NB4 (cell line): ENCODE data around the gene SMCHD1.

Experiments used
- CTCF ChIP-seq: IDR thresholded peaks from one replicate; pipeline ENCODE4 v1.5.1; 2012; ENCODE audit warnings: low read depth, low read length
- MAX ChIP-seq: IDR thresholded peaks from 2 replicates; pipeline ENCODE4 v1.6.1; 2011; ENCODE audit warnings: low read depth, low read length
- POLR2A ChIP-seq: IDR thresholded peaks from 2 replicates; pipeline ENCODE4 v1.6.1; 2011; ENCODE audit warnings: mild to moderate bottlenecking; ENCODE audit not compliant: insufficient read length; ENCODE audit errors: extremely low read depth

GRCh38 chr18:2792395-2792794, 136.9 kb downstream of the SMCHD1 start:
- no peak for TF ChIP-seq CTCF
- no peak for TF ChIP-seq POLR2A
- TF ChIP-seq MAX, result no peak
